ENCODE results near the gene CERT1. TPM values are rescaled to one million over a fixed set of nuclear protein-coding genes. Genes with fewer than 3 reads are reported as not detected.

Gene CERT1
- polyA plus RNA-seq, 3 donors, result 16.6 to 50.5 (median 45.9) TPM

DNA sequence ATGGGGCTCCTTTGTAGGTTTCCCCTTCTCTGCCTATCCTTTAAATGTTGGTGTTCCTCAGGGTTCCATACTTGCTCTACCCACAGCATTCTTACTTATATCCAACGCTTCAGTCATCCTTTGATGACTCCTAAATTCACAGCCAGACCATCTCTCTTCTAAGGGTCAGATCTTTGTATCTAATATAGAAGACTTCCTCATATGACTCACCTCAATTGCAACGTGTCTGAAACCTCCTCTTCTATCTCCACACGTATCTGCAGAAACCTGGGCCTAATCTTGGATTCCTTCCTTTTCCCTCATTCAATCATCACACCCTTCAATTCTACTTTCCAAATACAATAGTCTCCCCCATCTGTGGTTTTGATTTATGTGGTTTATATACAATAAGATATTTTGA lies 106.1 kb downstream of the CERT1 start:
- Histone ChIP-seq H3K4me2 (replicated peaks; ENCODE audit: extremely low read depth, low read length, poor library complexity, severe bottlenecking) (no peak overlapping the region), H3K27me3 (ENCODE audit: control insufficient read depth in 2 of 2, insufficient read depth in 2 of 2, low read length in 2 of 2) (no peaks in the 10 kb centered on the region), H3K27ac (ENCODE audit: low read depth in 1 of 2, low read length in 2 of 2) (no peak overlapping the region), H4K20me1 (ENCODE audit: insufficient read depth, low read length) (peaks cover 17% of the 10 kb centered on the region), H3K4me3 (replicated peaks in 1 of 3; ENCODE audit: low read depth in 2 of 3, low read length in 3 of 3) (no peak overlapping the region), H3K79me2 (ENCODE audit: insufficient read depth, low read length) (no peaks in the 10 kb centered on the region), H3K36me3 (replicated peaks in 1 of 2; ENCODE audit: control insufficient read depth in 1 of 2, insufficient read depth in 2 of 2, low read length in 2 of 2) (peaks cover 60 to 84% of the 10 kb centered on the region in 2 donors), H3K9ac (ENCODE audit: insufficient read depth, low read length, poor library complexity, severe bottlenecking) (no peak overlapping the region), H3K4me1 (ENCODE audit: control insufficient read depth in 1 of 2, insufficient read depth in 2 of 2, low read length in 2 of 2) (no peaks in the 10 kb centered on the region), H2AFZ (ENCODE audit: insufficient read depth, low read depth, low read length, poor library complexity, severe bottlenecking) (no peak overlapping the region), H3K9me3 (replicated peaks in 1 of 2; ENCODE audit: control insufficient read depth in 1 of 2, insufficient read depth in 1 of 2, low read length in 2 of 2) (no peaks in the 10 kb centered on the region)
- TF ChIP-seq, protein P1, sequence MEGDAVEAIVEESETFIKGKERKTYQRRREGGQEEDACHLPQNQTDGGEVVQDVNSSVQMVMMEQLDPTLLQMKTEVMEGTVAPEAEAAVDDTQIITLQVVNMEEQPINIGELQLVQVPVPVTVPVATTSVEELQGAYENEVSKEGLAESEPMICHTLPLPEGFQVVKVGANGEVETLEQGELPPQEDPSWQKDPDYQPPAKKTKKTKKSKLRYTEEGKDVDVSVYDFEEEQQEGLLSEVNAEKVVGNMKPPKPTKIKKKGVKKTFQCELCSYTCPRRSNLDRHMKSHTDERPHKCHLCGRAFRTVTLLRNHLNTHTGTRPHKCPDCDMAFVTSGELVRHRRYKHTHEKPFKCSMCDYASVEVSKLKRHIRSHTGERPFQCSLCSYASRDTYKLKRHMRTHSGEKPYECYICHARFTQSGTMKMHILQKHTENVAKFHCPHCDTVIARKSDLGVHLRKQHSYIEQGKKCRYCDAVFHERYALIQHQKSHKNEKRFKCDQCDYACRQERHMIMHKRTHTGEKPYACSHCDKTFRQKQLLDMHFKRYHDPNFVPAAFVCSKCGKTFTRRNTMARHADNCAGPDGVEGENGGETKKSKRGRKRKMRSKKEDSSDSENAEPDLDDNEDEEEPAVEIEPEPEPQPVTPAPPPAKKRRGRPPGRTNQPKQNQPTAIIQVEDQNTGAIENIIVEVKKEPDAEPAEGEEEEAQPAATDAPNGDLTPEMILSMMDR (IDR thresholded peaks at IDR 0.05), result no peak
- WGBS (ENCODE audit: insufficient coverage), result 100% methylated on average over 1 of the region's 3 CpGs
- Mint-ChIP-seq H3K27ac (peak overlapping the region in 3 of 7 donors; percentile 1 to 67 (median 7)), H3K27me3 (ENCODE audit: low read depth in 3 of 3) (no peaks in the 10 kb centered on the region), H3K4me3 (no peak overlapping the region), H3K4me1 (no peaks in the 10 kb centered on the region), H3K36me3 (peaks cover 45 to 74% of the 10 kb centered on the region in 2 donors), H3K9me3 (no peaks in the 10 kb centered on the region)
- intact Hi-C loops (cut with micrococcal nuclease), result no loop called here
- DNase-seq, result peak in 2 of 3 donors; percentile 12 to 21

DNA sequence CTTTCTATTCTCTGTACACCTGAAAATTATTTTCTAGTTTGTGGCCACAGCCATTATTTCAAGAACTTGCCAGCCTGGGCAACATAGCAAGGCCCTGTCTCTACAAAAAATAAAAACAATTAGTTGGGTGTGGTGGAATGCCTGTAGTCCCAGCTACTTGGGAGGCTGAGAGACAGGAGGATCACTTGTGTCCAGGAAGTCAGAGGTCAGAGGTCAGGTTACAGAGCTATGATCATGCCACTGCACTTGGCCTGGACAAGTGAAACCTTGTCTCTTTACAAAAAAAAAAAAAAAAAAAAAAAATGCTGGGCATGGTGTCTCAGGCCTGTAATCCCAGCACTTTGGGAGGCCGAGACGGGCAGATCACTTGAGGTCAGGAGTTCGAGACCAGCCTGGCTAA lies 116.2 kb downstream of the CERT1 start:
- peaks cover 0 to 3% (median 0%) of the 10 kb centered on the region in 7 donors for H3K9me3 Mint-ChIP-seq
- intact Hi-C loops (cut with micrococcal nuclease), result no loop called here

More for the DNA sequence above, 116.2 kb downstream of the CERT1 start:
- Mint-ChIP-seq H3K27me3 (ENCODE audit: low read depth in 3 of 3) (no peaks in the 10 kb centered on the region), H3K4me3 (no peak overlapping the region), H3K4me1 (no peaks in the 10 kb centered on the region), H3K27ac (no peak overlapping the region), H3K36me3 (peaks cover 55 to 68% of the 10 kb centered on the region in 2 donors)
- no peaks in the 10 kb centered on the region for H3K4me1 ChIP-seq (ENCODE audit: control insufficient read depth in 1 of 2, insufficient read depth in 2 of 2, low read length in 2 of 2)
- no peaks in the 10 kb centered on the region for H3K79me2 ChIP-seq (ENCODE audit: insufficient read depth, low read length)
- no peak for DNase-seq
- peaks cover 8% of the 10 kb centered on the region for H4K20me1 ChIP-seq (ENCODE audit: insufficient read depth, low read length)
- H3K4me3 ChIP-seq (replicated peaks in 1 of 3; ENCODE audit: low read depth in 2 of 3, low read length in 3 of 3), result no peak overlapping the region
- H3K4me2 ChIP-seq (replicated peaks; ENCODE audit: extremely low read depth, low read length, poor library complexity, severe bottlenecking), result no peak overlapping the region
- H3K27me3 ChIP-seq (ENCODE audit: control insufficient read depth in 2 of 2, insufficient read depth in 2 of 2, low read length in 2 of 2), result no peaks in the 10 kb centered on the region
- H2AFZ ChIP-seq (ENCODE audit: insufficient read depth, low read depth, low read length, poor library complexity, severe bottlenecking), result no peak overlapping the region
- TF ChIP-seq, protein P1 (IDR thresholded peaks at IDR 0.05), result no peak
- no peaks in the 10 kb centered on the region for H3K9me3 ChIP-seq (replicated peaks in 1 of 2; ENCODE audit: control insufficient read depth in 1 of 2, insufficient read depth in 1 of 2, low read length in 2 of 2)
- WGBS (ENCODE audit: insufficient coverage), result 100% methylated on average over 3 of the region's 3 CpGs
- H3K27ac ChIP-seq (ENCODE audit: low read depth in 1 of 2, low read length in 2 of 2), result no peak overlapping the region
- peaks cover 65 to 93% of the 10 kb centered on the region in 2 donors for H3K36me3 ChIP-seq (replicated peaks in 1 of 2; ENCODE audit: control insufficient read depth in 1 of 2, insufficient read depth in 2 of 2, low read length in 2 of 2)
- H3K9ac ChIP-seq (ENCODE audit: insufficient read depth, low read length, poor library complexity, severe bottlenecking), result no peak overlapping the region
